ENCODE measurements around the gene ESD.

ESD gene

DNA sequence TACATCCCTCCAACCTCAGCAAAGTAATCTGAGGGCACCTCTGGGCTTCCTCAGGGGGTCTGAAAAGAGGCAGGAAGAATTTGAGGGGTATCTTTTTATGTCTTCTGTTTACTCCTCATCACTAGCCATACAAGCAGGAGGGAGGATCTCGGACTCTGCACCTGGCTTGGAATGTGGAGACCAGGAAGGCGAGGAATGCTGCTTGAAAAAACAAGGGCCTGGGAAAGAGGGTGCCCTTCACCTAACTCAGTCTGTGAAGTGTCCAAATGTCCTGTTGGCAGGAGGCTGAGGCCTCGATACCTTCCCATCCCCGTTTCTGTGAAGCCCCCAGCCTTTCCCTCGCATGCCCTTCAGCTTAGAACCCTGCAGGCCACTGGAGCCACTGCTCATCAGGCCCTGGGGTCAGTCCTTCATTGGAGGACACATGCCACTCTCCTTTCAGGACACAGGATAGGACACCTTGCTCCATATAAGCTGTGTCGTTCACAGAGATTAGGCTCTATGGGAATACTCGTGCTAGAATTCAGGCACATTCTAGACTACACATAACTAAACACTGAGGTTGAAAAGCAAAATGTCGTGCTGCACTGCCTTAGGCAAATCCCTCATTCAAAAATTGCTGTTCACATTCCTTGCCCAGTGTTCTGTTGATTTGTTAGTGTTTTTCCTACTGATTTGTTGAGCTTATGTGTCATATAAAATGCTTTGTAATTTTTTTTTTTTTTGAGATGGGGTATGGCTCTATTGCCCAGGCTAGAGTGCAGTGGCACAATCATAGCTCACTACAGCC is 49.7 kb downstream of the ESD start:
- Histone ChIP-seq H3K27me3 (ENCODE audit: control insufficient read depth, insufficient read depth, low read length) (no peaks in the 10 kb centered on the region), H3K27ac (ENCODE audit: low read depth, low read length) (no peak overlapping the region), H3K36me3 (ENCODE audit: control insufficient read depth, insufficient read depth, low read length) (peaks cover 15% of the 10 kb centered on the region), H3K4me1 (ENCODE audit: control insufficient read depth, insufficient read depth, low read length) (no peaks in the 10 kb centered on the region), H3K4me3 (ENCODE audit: low read depth, low read length) (no peak overlapping the region), H3K9me3 (ENCODE audit: control insufficient read depth, insufficient read depth, low read depth, low read length) (no peaks in the 10 kb centered on the region), H3K9ac (ENCODE audit: low read length) (no peak overlapping the region)

DNA sequence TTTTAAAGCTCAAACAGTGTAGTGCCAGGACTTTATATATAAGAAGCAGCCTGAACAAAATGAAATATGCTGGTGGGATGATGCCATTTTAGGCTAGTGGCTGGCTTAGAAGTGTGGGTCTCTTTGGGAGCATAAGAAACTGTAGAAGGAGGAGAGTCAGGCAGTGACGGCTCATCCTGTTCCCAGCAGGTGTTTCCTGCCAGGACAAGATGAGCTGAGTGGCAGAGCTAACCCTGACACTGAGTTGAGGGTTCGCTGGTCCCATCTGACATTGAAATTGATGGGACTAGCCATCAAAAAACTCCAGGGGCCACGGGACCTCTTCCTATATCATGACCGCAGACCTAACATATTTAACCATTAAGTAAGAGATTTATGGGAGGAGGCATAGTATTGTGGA is 51.3 kb downstream of the ESD start:
- H3K36me3 ChIP-seq (ENCODE audit: control insufficient read depth, insufficient read depth, low read length): peaks cover 19% of the 10 kb centered on the region
- no peaks in the 10 kb centered on the region for H3K4me1 ChIP-seq (ENCODE audit: control insufficient read depth, insufficient read depth, low read length)
- H3K27ac ChIP-seq (ENCODE audit: low read depth, low read length): no peak overlapping the region
- no peak overlapping the region for H3K4me3 ChIP-seq (ENCODE audit: low read depth, low read length)
- no peak overlapping the region for H3K9ac ChIP-seq (ENCODE audit: low read length)
- no peaks in the 10 kb centered on the region for H3K9me3 ChIP-seq (ENCODE audit: control insufficient read depth, insufficient read depth, low read depth, low read length)
- no peaks in the 10 kb centered on the region for H3K27me3 ChIP-seq (ENCODE audit: control insufficient read depth, insufficient read depth, low read length)

DNA sequence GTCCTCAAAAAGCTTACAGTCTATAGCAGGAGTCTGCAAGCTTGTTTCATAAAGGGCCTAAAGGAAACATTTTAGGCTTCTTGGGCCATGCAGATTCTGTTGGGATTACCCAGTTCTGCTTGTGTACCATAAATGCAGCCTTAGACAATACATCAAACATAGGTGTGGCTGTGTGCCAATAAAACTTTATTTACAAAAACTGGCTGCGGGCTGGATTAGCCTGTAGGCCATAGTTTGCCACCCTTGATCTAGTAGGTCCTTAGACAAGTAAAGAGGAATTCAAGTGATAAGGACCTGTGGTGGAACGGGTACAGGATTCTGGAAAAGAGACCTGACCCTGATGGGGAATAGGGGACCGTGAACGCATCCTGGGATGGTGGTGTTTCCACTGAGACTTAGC is 51.9 kb downstream of the ESD start:
- Histone ChIP-seq H3K9ac (ENCODE audit: low read length) (no peak overlapping the region), H3K27me3 (ENCODE audit: control insufficient read depth, insufficient read depth, low read length) (no peaks in the 10 kb centered on the region), H3K27ac (ENCODE audit: low read depth, low read length) (no peak overlapping the region), H3K9me3 (ENCODE audit: control insufficient read depth, insufficient read depth, low read depth, low read length) (no peaks in the 10 kb centered on the region), H3K4me3 (ENCODE audit: low read depth, low read length) (no peak overlapping the region), H3K36me3 (ENCODE audit: control insufficient read depth, insufficient read depth, low read length) (peaks cover 17% of the 10 kb centered on the region; the same call in 1 of the 2 replicates), H3K4me1 (ENCODE audit: control insufficient read depth, insufficient read depth, low read length) (no peaks in the 10 kb centered on the region)

DNA sequence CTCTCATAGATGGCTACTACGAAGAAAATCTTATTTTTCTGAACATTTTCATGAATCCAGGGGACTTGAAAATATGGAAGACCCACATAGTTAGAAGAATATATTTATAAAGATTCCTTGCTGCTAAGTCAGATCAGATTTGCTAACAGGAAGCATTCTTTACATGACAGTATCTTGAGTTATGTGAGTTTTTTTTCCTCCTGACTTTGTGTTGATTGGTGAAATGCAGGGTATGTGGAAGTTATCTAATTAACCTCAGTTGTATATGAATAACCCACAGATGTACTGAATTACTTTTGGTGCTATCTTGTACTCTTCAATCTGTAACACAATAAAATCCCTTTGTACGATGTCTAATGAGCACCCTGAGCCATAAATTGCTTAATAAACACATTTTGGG is 53.8 kb downstream of the ESD start:
- Histone ChIP-seq H3K4me3 (ENCODE audit: low read depth, low read length) (no peak overlapping the region), H3K36me3 (ENCODE audit: control insufficient read depth, insufficient read depth, low read length) (peaks cover 12% of the 10 kb centered on the region; the same call in 1 of the 2 replicates)

DNA sequence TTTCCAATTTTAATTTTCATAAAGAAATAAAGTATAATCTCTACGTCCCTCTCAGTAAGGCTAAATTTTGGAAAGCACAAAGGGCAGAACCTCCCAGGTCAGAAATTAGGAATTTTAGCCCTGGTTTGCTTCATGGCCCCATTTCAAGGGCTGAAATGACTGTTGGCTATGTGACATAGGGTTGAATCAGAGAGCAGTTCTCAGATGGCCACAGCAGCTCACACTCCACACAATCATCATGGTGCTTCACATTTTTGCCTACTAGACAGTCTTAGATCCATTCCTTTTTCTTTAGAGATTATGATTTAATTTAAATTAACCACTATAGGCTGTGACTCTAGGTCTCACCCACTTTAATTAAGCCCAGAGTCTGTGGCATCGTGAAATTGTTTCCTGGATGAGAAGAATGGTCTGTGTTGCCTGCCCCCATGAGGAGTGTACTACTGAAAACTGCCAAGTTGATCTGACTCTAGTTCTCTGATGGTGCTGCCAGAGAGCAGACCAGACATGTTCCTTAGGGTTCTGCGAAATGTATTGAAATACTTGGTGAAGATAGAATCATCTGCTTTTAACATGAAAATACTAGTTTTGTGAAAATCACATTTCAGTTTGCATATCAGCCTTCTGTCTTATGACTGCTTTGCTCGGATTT is 57.4 kb downstream of the ESD start:
- H3K4me1 ChIP-seq (ENCODE audit: control insufficient read depth, insufficient read depth, low read length): no peaks in the 10 kb centered on the region
- H3K9ac ChIP-seq (ENCODE audit: low read length): no peak overlapping the region
- H3K4me3 ChIP-seq (ENCODE audit: low read depth, low read length): no peak overlapping the region
- no peaks in the 10 kb centered on the region for H3K9me3 ChIP-seq (ENCODE audit: control insufficient read depth, insufficient read depth, low read depth, low read length)
- H3K36me3 ChIP-seq (ENCODE audit: control insufficient read depth, insufficient read depth, low read length): peaks cover 10% of the 10 kb centered on the region; the same call in 1 of the 2 replicates
- no peak overlapping the region for H3K27ac ChIP-seq (ENCODE audit: low read depth, low read length)
- H3K27me3 ChIP-seq (ENCODE audit: control insufficient read depth, insufficient read depth, low read length): no peaks in the 10 kb centered on the region

More for the DNA sequence above, 53.8 kb downstream of the ESD start:
- H3K9ac ChIP-seq (ENCODE audit: low read length): no peak overlapping the region
- no peak overlapping the region for H3K27ac ChIP-seq (ENCODE audit: low read depth, low read length)
- no peaks in the 10 kb centered on the region for H3K4me1 ChIP-seq (ENCODE audit: control insufficient read depth, insufficient read depth, low read length)
- H3K9me3 ChIP-seq (ENCODE audit: control insufficient read depth, insufficient read depth, low read depth, low read length): no peaks in the 10 kb centered on the region
- no peaks in the 10 kb centered on the region for H3K27me3 ChIP-seq (ENCODE audit: control insufficient read depth, insufficient read depth, low read length)

DNA sequence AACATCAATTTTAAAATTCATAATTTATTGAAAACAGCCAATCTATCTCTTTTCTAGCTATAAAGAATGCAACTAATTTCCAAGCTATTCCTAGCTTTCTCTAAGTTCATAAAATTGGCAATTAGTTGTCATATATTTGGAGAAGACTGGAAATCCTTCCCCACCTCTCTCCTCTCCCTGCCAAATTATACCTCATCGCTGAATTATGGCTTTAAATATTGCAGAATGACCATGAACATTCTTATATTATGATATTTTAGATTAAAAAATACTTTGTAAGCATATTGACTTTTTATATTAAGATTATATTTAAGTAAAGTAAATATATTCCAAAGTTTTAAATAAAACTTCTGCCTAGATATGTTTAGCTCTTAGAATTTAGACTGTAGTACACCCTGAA is 58.2 kb downstream of the ESD start:
- Histone ChIP-seq H3K4me1 (ENCODE audit: control insufficient read depth, insufficient read depth, low read length) (no peaks in the 10 kb centered on the region), H3K36me3 (ENCODE audit: control insufficient read depth, insufficient read depth, low read length) (peaks cover 8% of the 10 kb centered on the region; the same call in 1 of the 2 replicates), H3K9me3 (ENCODE audit: control insufficient read depth, insufficient read depth, low read depth, low read length) (no peaks in the 10 kb centered on the region), H3K4me3 (ENCODE audit: low read depth, low read length) (no peak overlapping the region), H3K27ac (ENCODE audit: low read depth, low read length) (no peak overlapping the region), H3K27me3 (ENCODE audit: control insufficient read depth, insufficient read depth, low read length) (no peaks in the 10 kb centered on the region), H3K9ac (ENCODE audit: low read length) (no peak overlapping the region)

DNA sequence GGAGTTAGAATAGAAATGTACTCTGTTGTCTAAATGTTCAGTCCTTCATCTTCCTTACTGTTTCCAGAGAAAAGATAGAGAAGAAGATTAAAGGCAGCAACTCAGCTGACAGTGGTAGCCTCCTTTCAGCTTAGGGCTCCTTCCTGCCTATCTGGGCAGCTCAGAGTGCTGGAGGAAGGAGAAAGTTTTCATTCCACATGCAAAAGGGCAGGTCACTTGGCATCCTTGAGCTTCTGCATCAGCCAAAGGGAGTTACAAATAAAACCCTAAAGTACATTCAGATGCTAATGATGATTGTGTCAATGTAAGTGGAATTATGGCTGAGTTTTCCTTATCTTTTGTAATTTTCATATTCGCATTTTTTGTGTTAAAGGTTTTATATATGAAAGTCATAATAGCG is 58.9 kb downstream of the ESD start:
- no peak overlapping the region for H3K4me3 ChIP-seq (ENCODE audit: low read depth, low read length)
- no peak overlapping the region for H3K9ac ChIP-seq (ENCODE audit: low read length)
- peaks cover 8% of the 10 kb centered on the region; the same call in 1 of the 2 replicates for H3K36me3 ChIP-seq (ENCODE audit: control insufficient read depth, insufficient read depth, low read length)
- H3K9me3 ChIP-seq (ENCODE audit: control insufficient read depth, insufficient read depth, low read depth, low read length): no peaks in the 10 kb centered on the region
- H3K27me3 ChIP-seq (ENCODE audit: control insufficient read depth, insufficient read depth, low read length): no peaks in the 10 kb centered on the region
- H3K4me1 ChIP-seq (ENCODE audit: control insufficient read depth, insufficient read depth, low read length): no peaks in the 10 kb centered on the region
- H3K27ac ChIP-seq (ENCODE audit: low read depth, low read length): no peak overlapping the region

DNA sequence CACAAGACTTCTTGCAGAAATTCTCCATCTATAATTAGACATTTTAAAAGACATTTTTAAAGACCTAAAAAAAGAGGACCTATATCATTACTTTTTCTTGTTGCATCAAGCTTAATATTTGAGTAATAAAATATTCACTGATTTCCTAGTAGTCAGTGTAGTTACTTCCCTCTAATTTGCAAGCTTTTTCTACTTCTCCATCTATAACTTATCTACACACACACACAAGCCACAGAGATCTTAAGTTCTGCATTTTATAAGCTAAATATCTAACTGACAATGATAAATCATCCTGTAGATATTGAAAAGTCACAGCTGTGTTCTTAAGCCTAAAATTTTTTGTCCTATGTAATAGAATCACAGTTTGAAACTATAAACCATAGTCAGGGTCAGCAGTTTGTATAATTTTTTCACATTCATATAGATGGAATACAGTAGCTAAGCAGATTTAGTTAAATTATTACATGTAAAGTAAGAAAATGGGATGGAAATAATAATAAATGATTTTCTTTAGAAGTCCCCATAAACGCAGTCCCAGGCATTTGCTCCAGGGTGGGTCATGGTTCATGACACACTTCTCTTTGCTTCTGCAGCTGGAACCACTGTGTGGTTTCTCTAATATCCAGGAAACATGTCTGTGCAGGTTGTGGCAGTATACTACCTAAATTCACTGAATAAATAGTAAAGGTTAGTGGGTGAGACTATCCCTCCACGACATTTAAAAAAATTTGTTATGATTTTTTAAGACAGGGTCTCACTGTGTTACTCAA is 60.2 kb downstream of the ESD start:
- Histone ChIP-seq H3K27ac (ENCODE audit: low read depth, low read length) (no peak overlapping the region), H3K4me1 (ENCODE audit: control insufficient read depth, insufficient read depth, low read length) (no peaks in the 10 kb centered on the region), H3K9me3 (ENCODE audit: control insufficient read depth, insufficient read depth, low read depth, low read length) (no peaks in the 10 kb centered on the region), H3K9ac (ENCODE audit: low read length) (no peak overlapping the region), H3K27me3 (ENCODE audit: control insufficient read depth, insufficient read depth, low read length) (no peaks in the 10 kb centered on the region), H3K4me3 (ENCODE audit: low read depth, low read length) (no peak overlapping the region), H3K36me3 (ENCODE audit: control insufficient read depth, insufficient read depth, low read length) (peaks cover 10% of the 10 kb centered on the region)

DNA sequence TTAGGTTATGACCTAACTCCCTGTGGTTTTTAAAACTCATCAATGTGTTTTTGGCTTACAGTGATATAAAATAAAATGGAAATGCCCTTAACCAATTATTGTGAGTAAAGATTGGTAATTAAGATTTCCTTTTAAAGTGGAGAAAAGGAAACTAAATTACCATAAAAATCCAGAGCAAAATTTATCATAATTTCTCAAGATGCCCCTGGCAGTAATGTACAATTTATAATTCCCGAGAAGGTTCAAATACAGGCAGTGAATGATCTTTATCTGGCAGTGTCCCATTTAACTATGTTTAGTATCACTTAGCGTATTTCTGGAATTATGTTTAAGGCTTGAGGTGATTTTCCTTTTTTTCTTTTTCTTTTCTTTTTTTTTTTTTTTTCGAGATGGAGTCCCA is 61.5 kb downstream of the ESD start:
- Histone ChIP-seq H3K9me3 (ENCODE audit: control insufficient read depth, insufficient read depth, low read depth, low read length) (no peaks in the 10 kb centered on the region), H3K4me1 (ENCODE audit: control insufficient read depth, insufficient read depth, low read length) (no peaks in the 10 kb centered on the region), H3K4me3 (ENCODE audit: low read depth, low read length) (no peak overlapping the region), H3K27ac (ENCODE audit: low read depth, low read length) (no peak overlapping the region), H3K9ac (ENCODE audit: low read length) (no peak overlapping the region), H3K27me3 (ENCODE audit: control insufficient read depth, insufficient read depth, low read length) (no peaks in the 10 kb centered on the region), H3K36me3 (ENCODE audit: control insufficient read depth, insufficient read depth, low read length) (peaks cover 14% of the 10 kb centered on the region)

DNA sequence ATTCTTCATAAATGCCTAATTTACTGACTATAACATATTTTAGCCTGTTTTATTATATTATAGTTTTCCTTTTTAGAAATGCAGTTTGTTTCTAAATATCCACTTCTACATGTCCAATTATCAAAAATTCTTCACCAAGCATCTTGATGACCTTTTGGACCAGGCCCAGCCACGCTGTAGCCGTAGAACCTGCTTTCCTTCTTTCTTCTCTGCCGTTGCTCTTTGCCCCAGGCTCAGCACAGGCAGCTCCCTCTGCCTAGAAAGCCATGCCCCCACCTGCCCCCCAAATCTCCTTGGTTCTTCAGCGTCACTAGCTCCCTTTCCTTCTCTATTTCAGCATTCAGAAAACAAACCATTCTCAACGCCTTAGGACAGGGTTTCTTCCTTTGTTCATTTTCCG is 65.4 kb downstream of the ESD start:
- Histone ChIP-seq H3K4me1 (ENCODE audit: control insufficient read depth, insufficient read depth, low read length) (no peaks in the 10 kb centered on the region), H3K4me3 (ENCODE audit: low read depth, low read length) (no peak overlapping the region), H3K9me3 (ENCODE audit: control insufficient read depth, insufficient read depth, low read depth, low read length) (no peaks in the 10 kb centered on the region), H3K27ac (ENCODE audit: low read depth, low read length) (no peak overlapping the region), H3K27me3 (ENCODE audit: control insufficient read depth, insufficient read depth, low read length) (no peaks in the 10 kb centered on the region), H3K36me3 (ENCODE audit: control insufficient read depth, insufficient read depth, low read length) (peaks cover 21% of the 10 kb centered on the region), H3K9ac (ENCODE audit: low read length) (no peak overlapping the region)

DNA sequence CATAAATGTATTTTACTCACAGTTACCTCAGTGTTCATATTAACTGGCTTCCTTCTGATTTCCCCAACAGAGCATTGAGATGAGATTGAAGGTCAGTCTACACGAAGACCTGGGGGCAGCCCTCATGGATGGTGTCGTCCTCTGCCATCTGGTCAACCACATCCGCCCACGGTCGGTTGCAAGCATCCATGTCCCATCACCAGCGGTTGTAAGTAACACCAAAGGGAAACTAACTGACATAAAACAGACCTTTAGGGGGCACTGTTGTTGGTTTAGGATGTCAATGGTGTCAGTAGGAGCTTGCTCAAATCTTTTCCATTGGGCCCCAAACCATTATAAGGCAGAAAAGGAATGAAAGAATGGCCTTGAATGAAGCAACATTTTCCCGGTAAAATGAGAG is 68.2 kb downstream of the ESD start:
- no peaks in the 10 kb centered on the region for H3K9me3 ChIP-seq (ENCODE audit: control insufficient read depth, insufficient read depth, low read depth, low read length)
- H3K36me3 ChIP-seq (ENCODE audit: control insufficient read depth, insufficient read depth, low read length): peaks cover 38% of the 10 kb centered on the region
- no peak overlapping the region for H3K27ac ChIP-seq (ENCODE audit: low read depth, low read length)
- H3K9ac ChIP-seq (ENCODE audit: low read length): no peak overlapping the region
- H3K4me1 ChIP-seq (ENCODE audit: control insufficient read depth, insufficient read depth, low read length): no peaks in the 10 kb centered on the region
- H3K4me3 ChIP-seq (ENCODE audit: low read depth, low read length): no peak overlapping the region
- no peaks in the 10 kb centered on the region for H3K27me3 ChIP-seq (ENCODE audit: control insufficient read depth, insufficient read depth, low read length)
